ENCODE results near the gene CHSY3.

Gene CHSY3

GRCh38 chr5:129951039-129951438 is 46.8 kb downstream of the CHSY3 start:
- no peak for DNase-seq

GRCh38 chr5:129958581-129958980 is 54.3 kb downstream of the CHSY3 start:
- DNase-seq: no peak

GRCh38 chr5:129960831-129961230 is 56.6 kb downstream of the CHSY3 start:
- no peak for DNase-seq

GRCh38 chr5:129962506-129962905 is 58.2 kb downstream of the CHSY3 start:
- DNase-seq: no peak

GRCh38 chr5:129963359-129963758 is 59.1 kb downstream of the CHSY3 start:
- DNase-seq: no peak

- DNase-seq: no peak
Measured at GRCh38 chr5:129966071-129966470, 61.8 kb downstream of the CHSY3 start.

GRCh38 chr5:129971714-129972113 is 67.4 kb downstream of the CHSY3 start:
- no peak for DNase-seq

- DNase-seq: no peak
Measured at GRCh38 chr5:129972465-129973141, 68.3 kb downstream of the CHSY3 start.

GRCh38 chr5:129973716-129974426 is 69.6 kb downstream of the CHSY3 start:
- no peak for DNase-seq

- no peak for DNase-seq
Measured at GRCh38 chr5:129977810-129978209, 73.5 kb downstream of the CHSY3 start.

- DNase-seq: no peak
Measured at GRCh38 chr5:129978270-129978669, 74.0 kb downstream of the CHSY3 start.

- no peak for DNase-seq
Measured at GRCh38 chr5:129988453-129988852, 84.2 kb downstream of the CHSY3 start.

GRCh38 chr5:129991780-129992179 is 87.5 kb downstream of the CHSY3 start:
- DNase-seq: no peak

GRCh38 chr5:129996896-129997295 is 92.6 kb downstream of the CHSY3 start:
- DNase-seq: no peak

- DNase-seq: no peak
Measured at GRCh38 chr5:130000460-130000859, 96.2 kb downstream of the CHSY3 start.

- DNase-seq: no peak
Measured at GRCh38 chr5:130002183-130002582, 97.9 kb downstream of the CHSY3 start.

- DNase-seq: no peak
Measured at GRCh38 chr5:130002876-130003275, 98.6 kb downstream of the CHSY3 start.

- no peak for DNase-seq
Measured at GRCh38 chr5:130011986-130012385, 107.7 kb downstream of the CHSY3 start.

- no peak for DNase-seq
Measured at GRCh38 chr5:130017173-130017572, 112.9 kb downstream of the CHSY3 start.

- DNase-seq: no peak
Measured at GRCh38 chr5:130018641-130019040, 114.4 kb downstream of the CHSY3 start.

- no peak for DNase-seq
Measured at GRCh38 chr5:130021000-130021399, 116.7 kb downstream of the CHSY3 start.

- no peak for DNase-seq
Measured at GRCh38 chr5:130021876-130022275, 117.6 kb downstream of the CHSY3 start.

GRCh38 chr5:130023604-130024003 is 119.3 kb downstream of the CHSY3 start:
- DNase-seq: no peak

- no peak for DNase-seq
Measured at GRCh38 chr5:130024006-130024405, 119.7 kb downstream of the CHSY3 start.

GRCh38 chr5:130025511-130025910 is 121.2 kb downstream of the CHSY3 start:
- no peak for DNase-seq

Measured in NCI-H146 (cell line).